ENCODE data around the gene CD200R1.

GRCh38 chr3:112881891-112882290 is 93.0 kb downstream of the CD200R1 start:
- TF ChIP-seq POLR2AphosphoS5 (IDR thresholded peaks at IDR 0.05; ENCODE audit: low read depth, low read length): no peak
- TF ChIP-seq REST (IDR thresholded peaks at IDR 0.05; ENCODE audit: insufficient read depth in 1 of 2, low read depth in 2 of 2, low read length in 2 of 2): no peak
- no peak for TF ChIP-seq SIN3A (IDR thresholded peaks at IDR 0.05; ENCODE audit: borderline replicate concordance, insufficient read depth, low read length)
- TF ChIP-seq TAF1 (IDR thresholded peaks at IDR 0.05; ENCODE audit: borderline replicate concordance, insufficient read depth, low read length): no peak

All from PFSK-1 (cell line).